ENCODE data around the gene GPATCH2. TPM values are rescaled to one million over a fixed set of nuclear protein-coding genes. Genes with fewer than 3 reads are reported as not detected.

The GPATCH2 gene
- polyA plus RNA-seq, 1 experiment, result 2.7 TPM

DNA sequence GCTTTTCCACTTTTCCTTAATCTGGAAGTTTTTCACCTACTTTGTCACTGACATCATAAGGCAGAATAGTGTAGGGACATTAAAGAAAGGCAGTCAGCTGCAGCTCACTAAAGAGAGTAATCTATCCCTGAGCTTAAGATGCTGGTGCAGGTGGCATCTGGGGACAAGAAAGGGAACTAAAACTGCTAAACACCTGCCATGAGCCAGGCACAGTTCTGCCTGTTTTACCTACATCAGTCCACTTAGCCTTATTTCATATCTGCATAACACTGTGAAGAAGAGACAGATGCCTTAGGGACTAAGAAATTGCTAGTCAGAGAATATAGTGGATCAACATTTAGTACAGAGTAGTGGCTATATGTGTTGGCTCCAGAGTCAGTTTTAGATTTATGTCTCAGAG is 88.1 kb downstream of the GPATCH2 start:
- ChIA-PET CTCF (no interaction called here), POLR2A (no interaction called here)
- H3K27me3 ChIP-seq (ENCODE audit: control insufficient read depth, insufficient read depth, low read length), result no peaks in the 10 kb centered on the region
- H3K36me3 ChIP-seq (ENCODE audit: control insufficient read depth, insufficient read depth, low read length), result no peaks in the 10 kb centered on the region
- TF ChIP-seq, protein P1, sequence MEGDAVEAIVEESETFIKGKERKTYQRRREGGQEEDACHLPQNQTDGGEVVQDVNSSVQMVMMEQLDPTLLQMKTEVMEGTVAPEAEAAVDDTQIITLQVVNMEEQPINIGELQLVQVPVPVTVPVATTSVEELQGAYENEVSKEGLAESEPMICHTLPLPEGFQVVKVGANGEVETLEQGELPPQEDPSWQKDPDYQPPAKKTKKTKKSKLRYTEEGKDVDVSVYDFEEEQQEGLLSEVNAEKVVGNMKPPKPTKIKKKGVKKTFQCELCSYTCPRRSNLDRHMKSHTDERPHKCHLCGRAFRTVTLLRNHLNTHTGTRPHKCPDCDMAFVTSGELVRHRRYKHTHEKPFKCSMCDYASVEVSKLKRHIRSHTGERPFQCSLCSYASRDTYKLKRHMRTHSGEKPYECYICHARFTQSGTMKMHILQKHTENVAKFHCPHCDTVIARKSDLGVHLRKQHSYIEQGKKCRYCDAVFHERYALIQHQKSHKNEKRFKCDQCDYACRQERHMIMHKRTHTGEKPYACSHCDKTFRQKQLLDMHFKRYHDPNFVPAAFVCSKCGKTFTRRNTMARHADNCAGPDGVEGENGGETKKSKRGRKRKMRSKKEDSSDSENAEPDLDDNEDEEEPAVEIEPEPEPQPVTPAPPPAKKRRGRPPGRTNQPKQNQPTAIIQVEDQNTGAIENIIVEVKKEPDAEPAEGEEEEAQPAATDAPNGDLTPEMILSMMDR (IDR thresholded peaks at IDR 0.05; ENCODE audit: insufficient read depth, low read depth, low read length), result no peak
- no peak overlapping the region for H3K4me3 ChIP-seq (ENCODE audit: low read depth, low read length)
- no peak for DNase-seq (ENCODE audit: low read depth)

DNA sequence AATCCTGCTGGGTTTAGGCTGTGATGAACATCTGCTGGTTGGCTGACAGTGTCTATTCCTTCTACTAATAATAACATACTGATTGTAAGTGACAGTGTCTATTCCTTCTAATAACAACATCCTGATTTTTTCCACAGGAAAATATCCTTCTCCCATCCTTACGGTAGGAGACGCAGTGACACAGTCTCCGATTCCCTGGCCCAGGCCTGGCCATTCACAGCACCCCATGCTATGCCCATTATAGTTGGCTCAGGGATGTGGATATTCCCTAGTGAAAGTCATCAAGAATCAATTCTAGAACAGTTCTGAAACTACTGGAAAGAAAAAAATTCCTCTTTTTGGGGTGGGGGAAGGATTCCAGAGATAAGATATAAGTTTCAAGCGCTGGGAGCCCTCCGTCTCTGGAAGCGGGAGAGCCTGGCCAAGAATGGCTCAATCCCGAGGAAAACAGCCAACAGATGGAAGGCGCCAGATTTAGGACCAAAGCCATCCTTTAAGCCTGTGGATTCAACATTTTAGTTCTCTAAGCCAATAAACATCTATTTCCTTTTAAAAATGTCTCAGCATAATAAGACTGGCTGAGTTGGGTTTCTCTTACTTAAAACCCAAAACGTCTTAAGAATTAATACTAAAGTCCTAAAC is 88.6 kb downstream of the GPATCH2 start:
- H3K36me3 ChIP-seq (ENCODE audit: control insufficient read depth, insufficient read depth, low read length), result no peaks in the 10 kb centered on the region
- no peak overlapping the region for H3K4me3 ChIP-seq (ENCODE audit: low read depth, low read length)
- CTCF ChIA-PET, result no interaction called here
- TF ChIP-seq, protein P1 (IDR thresholded peaks at IDR 0.05; ENCODE audit: insufficient read depth, low read depth, low read length), result no peak
- POLR2A ChIA-PET, result no interaction called here
- no peak for DNase-seq (ENCODE audit: low read depth)
- no peaks in the 10 kb centered on the region for H3K27me3 ChIP-seq (ENCODE audit: control insufficient read depth, insufficient read depth, low read length)

DNA sequence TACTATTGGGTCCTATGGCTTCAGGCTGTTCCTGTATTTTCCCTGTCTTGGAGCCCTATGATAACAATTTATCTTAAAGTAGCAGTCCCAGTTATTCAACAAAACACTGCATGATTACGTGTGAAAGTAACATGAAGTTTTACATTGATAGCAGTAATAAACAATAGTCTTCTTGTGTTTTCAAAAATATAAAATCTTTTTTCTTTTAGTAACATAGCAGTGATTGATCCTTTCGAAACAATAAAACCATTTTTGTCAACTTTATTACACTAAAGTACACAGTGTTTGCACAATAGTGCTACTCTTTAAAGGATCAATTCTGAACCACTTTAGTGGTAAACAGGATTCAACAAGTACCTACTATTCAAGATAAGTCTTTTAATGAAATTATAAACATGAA is 90.6 kb downstream of the GPATCH2 start:
- Histone ChIP-seq H3K27me3 (ENCODE audit: control insufficient read depth, insufficient read depth, low read length) (no peaks in the 10 kb centered on the region), H3K4me3 (ENCODE audit: low read depth, low read length) (no peak overlapping the region), H3K36me3 (ENCODE audit: control insufficient read depth, insufficient read depth, low read length) (no peaks in the 10 kb centered on the region)
- ChIA-PET CTCF (interaction anchor here (1.3 to 1.7 kb wide), 2 partner anchors 13 to 14 kb away, joined by 3 to 7 read pairs; no protein-coding TSS in a partner anchor), POLR2A (no interaction called here)
- no peak for DNase-seq (ENCODE audit: low read depth)
- TF ChIP-seq, protein P1 (IDR thresholded peaks at IDR 0.05; ENCODE audit: insufficient read depth, low read depth, low read length), result no peak

DNA sequence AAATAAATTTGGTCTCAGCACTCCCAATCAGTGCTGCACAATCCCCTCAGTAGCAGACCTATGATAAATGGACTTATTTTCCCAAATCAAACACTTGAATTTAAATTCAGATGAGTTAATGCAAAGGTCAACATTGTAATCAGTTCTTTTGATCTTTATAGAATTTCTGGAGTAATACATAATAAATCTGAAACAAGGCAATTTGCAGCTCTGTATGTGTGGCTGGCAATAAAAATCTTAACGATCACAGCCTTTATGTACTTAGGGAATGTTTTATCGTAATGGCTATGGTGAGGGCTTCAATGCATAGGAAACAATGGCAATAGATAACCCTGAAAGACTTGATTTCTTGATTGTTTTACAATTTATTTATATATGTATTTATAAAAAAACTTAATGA is 91.4 kb downstream of the GPATCH2 start:
- CTCF ChIA-PET, result interaction anchor here (0.6 kb wide), 1 partner anchor 12 kb away, joined by 3 read pairs; no protein-coding TSS in a partner anchor
- no peak for DNase-seq (ENCODE audit: low read depth)
- POLR2A ChIA-PET, result no interaction called here
- Histone ChIP-seq H3K27me3 (ENCODE audit: control insufficient read depth, insufficient read depth, low read length) (no peaks in the 10 kb centered on the region), H3K4me3 (ENCODE audit: low read depth, low read length) (no peak overlapping the region), H3K36me3 (ENCODE audit: control insufficient read depth, insufficient read depth, low read length) (no peaks in the 10 kb centered on the region)
- TF ChIP-seq, protein P1 (IDR thresholded peaks at IDR 0.05; ENCODE audit: insufficient read depth, low read depth, low read length), result no peak

DNA sequence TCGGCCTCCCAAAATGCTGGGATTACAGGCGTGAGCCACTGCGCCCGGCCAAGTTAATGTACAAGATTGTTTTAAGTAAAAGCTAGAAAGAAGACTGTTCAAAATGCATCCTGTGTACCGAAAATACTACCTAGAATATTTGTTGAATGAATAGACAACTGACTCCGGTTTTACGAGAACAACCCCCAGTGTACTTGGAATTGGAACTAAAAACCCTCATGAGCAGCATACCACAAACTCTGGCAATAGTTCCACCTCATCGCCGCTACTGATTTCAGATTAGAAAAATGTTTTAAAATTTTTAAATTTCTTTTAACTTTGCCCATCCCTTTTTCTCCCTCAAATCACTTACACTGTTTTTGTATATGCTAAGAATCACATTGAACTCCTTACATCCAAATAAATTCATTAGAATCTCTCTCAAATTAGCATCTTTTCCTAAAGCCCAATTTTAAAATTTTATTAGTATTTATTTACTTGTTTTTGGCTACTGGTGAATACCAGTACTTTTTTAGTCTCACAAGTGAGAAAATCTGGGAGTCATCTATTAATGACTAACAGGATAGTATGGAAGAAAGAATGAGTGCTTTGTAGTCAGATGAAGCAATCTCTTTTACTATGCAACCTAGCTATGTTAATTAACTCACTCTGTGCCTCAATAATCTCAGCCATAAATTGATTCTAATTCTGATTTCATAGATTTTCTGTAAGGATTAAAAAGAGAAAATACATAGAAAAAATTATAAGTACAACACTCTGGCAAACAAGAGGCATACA is 95.1 kb downstream of the GPATCH2 start:
- POLR2A ChIA-PET, result no interaction called here
- no peak for DNase-seq (ENCODE audit: low read depth)
- TF ChIP-seq, protein P1 (IDR thresholded peaks at IDR 0.05; ENCODE audit: insufficient read depth, low read depth, low read length), result no peak
- Histone ChIP-seq H3K27me3 (ENCODE audit: control insufficient read depth, insufficient read depth, low read length) (no peaks in the 10 kb centered on the region), H3K4me3 (ENCODE audit: low read depth, low read length) (no peak overlapping the region), H3K36me3 (ENCODE audit: control insufficient read depth, insufficient read depth, low read length) (no peaks in the 10 kb centered on the region)
- CTCF ChIA-PET, result no interaction called here
